Measurements from ENCODE around the gene ARL13B. TPM values are rescaled to one million over a fixed set of nuclear protein-coding genes. Genes with fewer than 3 reads are reported as not detected.
A peak's percentile ranks its signal among the peaks of the same experiment; 100 is the strongest.

ARL13B gene
- polyA plus RNA-seq, 1 experiment = 4.6 TPM

DNA sequence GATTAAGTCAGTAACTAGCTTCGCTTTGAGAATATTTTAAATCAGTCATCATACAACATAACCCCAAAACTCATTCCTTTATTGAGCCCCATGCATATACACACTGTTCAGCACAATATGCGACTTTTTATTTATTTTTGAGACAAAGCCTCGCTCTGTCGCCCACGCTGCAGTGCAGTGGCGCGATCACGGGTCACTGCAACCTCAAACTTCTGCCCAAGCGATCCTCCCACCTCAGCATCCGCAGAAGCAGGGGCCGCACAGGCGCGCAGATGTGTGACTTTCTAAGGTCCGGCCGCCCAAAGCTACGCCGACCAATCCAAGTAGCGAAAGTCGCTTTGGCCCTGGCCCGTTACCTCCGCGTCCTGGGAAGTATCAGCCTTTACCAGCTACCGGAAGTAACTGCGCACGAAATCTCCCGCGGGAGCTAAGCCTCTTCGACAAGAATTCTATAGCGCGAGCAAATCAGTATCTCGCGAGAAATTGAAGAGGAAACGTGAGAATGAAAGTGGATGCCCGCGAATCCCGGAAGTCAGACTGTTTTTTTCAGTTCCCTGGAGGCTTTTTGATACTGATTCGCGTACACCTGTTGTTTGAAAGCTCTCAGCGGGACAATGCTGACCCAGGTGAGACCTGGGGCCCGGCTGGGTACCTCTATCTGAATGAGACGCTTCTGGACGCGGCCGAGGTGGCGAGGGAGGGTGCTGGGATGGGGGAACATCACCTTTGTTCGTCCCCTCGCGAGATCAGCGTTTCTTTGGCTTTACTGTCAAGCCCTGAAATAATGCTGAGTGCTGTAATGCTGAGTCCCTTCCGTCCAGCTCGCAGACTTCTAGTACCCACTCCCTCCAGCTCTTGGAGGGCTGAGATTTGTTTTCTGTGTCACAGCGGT is 82.8 kb downstream of the ARL13B start, which contains the start of the genes DHFR2 and NSUN3:
DHFR2 (minus strand) TSS at position 404 of the 892 bp plus-strand sequence. CDS start 1,405 bp downstream, outside the sequence.
NSUN3 (plus strand) TSS at position 549 of the 892 bp plus-strand sequence; CDS start at position 615, 66 bp downstream.
- TF ChIP-seq, protein P1, sequence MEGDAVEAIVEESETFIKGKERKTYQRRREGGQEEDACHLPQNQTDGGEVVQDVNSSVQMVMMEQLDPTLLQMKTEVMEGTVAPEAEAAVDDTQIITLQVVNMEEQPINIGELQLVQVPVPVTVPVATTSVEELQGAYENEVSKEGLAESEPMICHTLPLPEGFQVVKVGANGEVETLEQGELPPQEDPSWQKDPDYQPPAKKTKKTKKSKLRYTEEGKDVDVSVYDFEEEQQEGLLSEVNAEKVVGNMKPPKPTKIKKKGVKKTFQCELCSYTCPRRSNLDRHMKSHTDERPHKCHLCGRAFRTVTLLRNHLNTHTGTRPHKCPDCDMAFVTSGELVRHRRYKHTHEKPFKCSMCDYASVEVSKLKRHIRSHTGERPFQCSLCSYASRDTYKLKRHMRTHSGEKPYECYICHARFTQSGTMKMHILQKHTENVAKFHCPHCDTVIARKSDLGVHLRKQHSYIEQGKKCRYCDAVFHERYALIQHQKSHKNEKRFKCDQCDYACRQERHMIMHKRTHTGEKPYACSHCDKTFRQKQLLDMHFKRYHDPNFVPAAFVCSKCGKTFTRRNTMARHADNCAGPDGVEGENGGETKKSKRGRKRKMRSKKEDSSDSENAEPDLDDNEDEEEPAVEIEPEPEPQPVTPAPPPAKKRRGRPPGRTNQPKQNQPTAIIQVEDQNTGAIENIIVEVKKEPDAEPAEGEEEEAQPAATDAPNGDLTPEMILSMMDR (IDR thresholded peaks at IDR 0.05; ENCODE audit: insufficient read depth, low read depth, low read length) = no peak
- Histone ChIP-seq H3K4me3 (ENCODE audit: low read depth, low read length) (peak within 1 kb of the TSS; percentile 70), H3K36me3 (ENCODE audit: control insufficient read depth, insufficient read depth, low read length) (no peaks in the 10 kb centered on the region), H3K27me3 (ENCODE audit: control insufficient read depth, insufficient read depth, low read length) (no peaks in the 10 kb centered on the region)
- ChIA-PET CTCF (interaction anchor here (0.9 to 1.7 kb wide), 5 partner anchors 14 to 59 kb away, joined by 3 to 7 read pairs (median 4); no protein-coding TSS in a partner anchor), POLR2A (interaction anchor here (0.9 kb wide), 1 partner anchor 9 kb away, joined by 4 read pairs; no protein-coding TSS in a partner anchor)
- DNase-seq (ENCODE audit: low read depth) = peak; percentile 87

DNA sequence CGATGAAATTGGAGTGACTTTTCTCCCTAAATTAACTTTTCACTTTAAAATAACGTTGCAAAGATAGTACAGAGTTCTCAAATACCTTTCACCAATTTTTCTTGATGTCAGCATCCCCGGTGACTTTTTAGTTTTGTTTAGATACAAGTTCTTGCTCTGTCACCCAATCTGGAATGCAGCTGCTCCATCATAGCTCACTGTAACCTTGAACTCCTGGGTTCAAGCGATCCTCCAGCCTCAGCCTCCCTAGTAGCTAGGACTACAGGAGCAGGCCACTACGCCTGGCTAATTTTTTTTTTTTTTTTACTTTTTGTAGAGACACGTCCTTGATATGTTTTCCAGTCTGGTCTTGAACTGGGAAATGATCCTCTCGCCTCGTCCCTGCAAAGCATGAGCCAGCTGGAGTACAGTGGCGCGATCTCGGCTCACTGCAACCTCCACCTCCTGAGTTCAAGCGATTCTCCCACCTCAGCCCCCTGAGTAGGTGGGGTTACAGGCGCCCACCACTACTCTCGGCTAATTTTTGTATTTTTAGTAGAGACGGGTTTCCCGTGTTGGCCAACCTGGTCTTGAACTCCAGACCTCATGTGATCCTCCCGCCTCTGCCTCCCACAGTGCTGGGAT is 83.7 kb downstream of the ARL13B start:
- TF ChIP-seq, protein P1 (IDR thresholded peaks at IDR 0.05; ENCODE audit: insufficient read depth, low read depth, low read length) = no peak
- no peak for DNase-seq (ENCODE audit: low read depth)
- ChIA-PET CTCF (interaction anchor here (1.2 to 1.7 kb wide), 4 partner anchors 27 to 60 kb away, joined by 4 to 7 read pairs (median 4); no protein-coding TSS in a partner anchor), POLR2A (no interaction called here)
- no peaks in the 10 kb centered on the region for H3K27me3 ChIP-seq (ENCODE audit: control insufficient read depth, insufficient read depth, low read length)
- H3K36me3 ChIP-seq (ENCODE audit: control insufficient read depth, insufficient read depth, low read length) = no peaks in the 10 kb centered on the region
- peak overlapping the region; percentile 70 for H3K4me3 ChIP-seq (ENCODE audit: low read depth, low read length)

DNA sequence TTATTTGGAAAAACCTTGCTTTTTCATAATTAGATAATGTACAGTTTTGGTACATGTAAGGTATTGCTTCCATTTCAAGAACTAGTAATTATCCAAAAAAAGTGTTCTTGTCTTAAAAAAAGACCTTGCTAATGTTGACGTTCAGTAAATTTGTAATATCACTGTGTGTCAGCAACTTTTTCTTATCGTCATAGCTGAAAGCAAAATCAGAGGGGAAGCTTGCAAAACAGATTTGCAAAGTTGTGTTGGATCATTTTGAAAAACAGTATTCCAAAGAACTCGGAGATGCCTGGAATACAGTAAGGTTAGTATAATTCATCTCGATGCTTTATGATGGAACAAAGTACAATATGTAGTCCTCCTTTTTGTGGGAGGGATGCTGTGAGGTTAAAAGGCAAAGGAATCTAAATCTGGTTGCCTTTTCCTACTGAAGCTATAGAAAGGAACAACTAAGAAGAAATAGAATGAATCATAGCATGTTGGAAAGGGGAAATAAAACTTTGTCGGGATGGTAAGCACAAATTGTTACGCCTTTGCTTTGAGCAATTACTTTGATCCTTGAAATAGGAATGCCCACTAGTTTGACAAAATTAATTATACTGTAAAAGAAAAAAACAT is 84.4 kb downstream of the ARL13B start:
- ChIA-PET CTCF (interaction anchor here (1.3 to 1.6 kb wide), 2 partner anchors 27 to 61 kb away, joined by 3 to 6 read pairs; no protein-coding TSS in a partner anchor), POLR2A (no interaction called here)
- Histone ChIP-seq H3K36me3 (ENCODE audit: control insufficient read depth, insufficient read depth, low read length) (no peaks in the 10 kb centered on the region), H3K27me3 (ENCODE audit: control insufficient read depth, insufficient read depth, low read length) (no peaks in the 10 kb centered on the region), H3K4me3 (ENCODE audit: low read depth, low read length) (no peak overlapping the region)
- DNase-seq (ENCODE audit: low read depth) = no peak
- TF ChIP-seq, protein P1 (IDR thresholded peaks at IDR 0.05; ENCODE audit: insufficient read depth, low read depth, low read length) = no peak

DNA sequence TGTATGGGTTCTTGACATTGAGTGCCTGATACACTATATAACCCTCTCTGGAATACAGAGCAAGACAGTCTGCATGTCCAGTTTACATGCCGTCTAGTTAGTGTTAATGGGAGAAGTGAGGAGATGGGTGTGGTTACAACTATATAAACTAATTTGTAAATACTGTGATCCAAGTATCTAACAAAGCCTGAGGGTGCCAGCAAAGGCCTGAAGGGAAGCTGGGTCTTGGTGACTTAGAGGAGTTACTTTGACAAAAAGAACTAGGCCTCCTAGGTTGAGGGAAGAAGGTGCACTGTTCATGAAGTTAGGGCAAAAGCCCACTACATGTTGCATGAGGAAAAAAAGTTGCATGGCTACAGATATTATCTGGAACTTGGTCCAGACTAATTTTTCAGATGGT is 85.2 kb downstream of the ARL13B start:
- no peak for DNase-seq (ENCODE audit: low read depth)
- CTCF ChIA-PET = interaction anchor here (0.7 to 1.6 kb wide), 3 partner anchors 9 to 62 kb away, joined by 3 to 6 read pairs (median 3); no protein-coding TSS in a partner anchor

More for the DNA sequence above, 85.2 kb downstream of the ARL13B start:
- H3K27me3 ChIP-seq (ENCODE audit: control insufficient read depth, insufficient read depth, low read length) = no peaks in the 10 kb centered on the region
- no peaks in the 10 kb centered on the region for H3K36me3 ChIP-seq (ENCODE audit: control insufficient read depth, insufficient read depth, low read length)
- TF ChIP-seq, protein P1 (IDR thresholded peaks at IDR 0.05; ENCODE audit: insufficient read depth, low read depth, low read length) = no peak
- POLR2A ChIA-PET = no interaction called here
- H3K4me3 ChIP-seq (ENCODE audit: low read depth, low read length) = no peak overlapping the region

All from BJ (cell line).